GM12864 (cell line): ENCODE measurements around the gene EYA2.

ENCODE experiments used
- DNase-seq: peaks from one replicate; pipeline ENCODE4 v3.0.0-alpha.2; 2011; ENCODE audit warnings: low read depth
- H3K4me3 ChIP-seq: 2 replicates; pipeline ENCODE4 v1.5.1; 2011; ENCODE audit warnings: mild to moderate bottlenecking, low read depth, low read length, control low read depth
- CTCF ChIP-seq: IDR thresholded peaks from 2 replicates; pipeline ENCODE4 v1.5.1; 2011; ENCODE audit warnings: low read depth, mild to moderate bottlenecking, moderate library complexity, low read length, control low read depth, inconsistent platforms; ENCODE audit errors: missing control alignments

The EYA2 gene

DNA sequence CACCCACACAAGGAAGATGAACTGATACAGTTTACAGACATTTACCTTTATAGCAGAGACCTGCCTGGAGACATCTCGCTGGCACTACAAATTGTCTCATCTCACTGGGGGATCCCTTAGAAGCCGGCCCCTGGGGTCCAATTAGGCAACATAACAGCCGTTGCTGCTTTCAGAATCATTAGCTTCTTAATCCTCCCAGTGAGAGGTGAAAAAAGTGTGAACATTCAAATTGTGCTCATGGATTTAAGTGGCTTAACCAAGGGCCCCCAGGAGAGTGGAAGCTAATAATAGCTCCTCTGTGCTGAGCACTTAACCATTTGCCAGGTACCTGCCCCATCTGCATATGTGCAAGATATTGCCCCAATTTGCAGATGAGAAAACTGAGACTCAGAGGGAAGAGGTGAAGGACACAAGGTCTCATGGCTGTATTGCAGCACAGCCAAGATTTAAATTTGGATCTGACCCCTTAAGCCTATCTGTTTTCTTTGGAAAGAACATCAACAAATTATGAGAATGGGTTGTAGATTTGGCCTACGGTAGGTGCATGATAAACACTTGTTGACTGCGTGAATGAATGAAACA, 101.0 kb downstream of the EYA2 start:
- no peak for DNase-seq
- no peak for TF ChIP-seq CTCF

GRCh38 chr20:46997187-46997586, 102.5 kb downstream of the EYA2 start:
- TF ChIP-seq CTCF, result no peak
- no peak overlapping the region for H3K4me3 ChIP-seq
- no peak for DNase-seq

More for the DNA sequence above, 101.0 kb downstream of the EYA2 start:
- no peak overlapping the region for H3K4me3 ChIP-seq

GRCh38 chr20:46998477-46999240, 104.0 kb downstream of the EYA2 start:
- DNase-seq, result no peak
- H3K4me3 ChIP-seq, result no peak overlapping the region
- TF ChIP-seq CTCF, result no peak

DNA sequence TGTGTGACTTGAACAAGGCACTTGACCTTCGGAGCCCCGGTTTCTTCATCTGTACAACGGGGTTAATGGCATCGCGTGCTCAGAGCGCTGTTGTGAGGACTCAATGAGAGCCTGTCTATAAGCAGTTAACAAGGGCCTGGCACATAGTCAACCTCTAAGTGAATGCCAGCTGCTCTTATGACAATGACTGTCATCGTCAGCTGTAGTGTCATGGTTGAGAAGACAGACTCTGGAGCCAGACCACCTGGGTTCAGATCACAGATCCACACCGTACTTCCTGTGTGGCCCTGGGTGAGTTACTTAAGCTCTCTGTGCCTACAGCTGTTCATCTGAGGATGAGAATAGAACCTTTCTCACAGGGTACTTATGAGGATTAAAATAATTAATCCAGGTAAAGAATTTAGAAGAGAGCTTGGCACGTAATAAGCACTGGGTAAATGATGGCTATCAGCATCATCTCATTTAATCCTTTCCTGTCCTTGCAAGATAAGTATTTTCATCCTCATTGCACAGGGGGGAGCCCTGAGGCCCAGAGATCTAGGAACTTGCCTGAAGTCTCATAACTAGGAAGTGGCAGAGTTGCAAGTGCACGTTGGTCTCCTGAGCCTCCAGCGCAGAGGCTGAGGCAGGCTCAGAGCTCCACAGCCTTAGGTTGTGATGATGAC, 105.3 kb downstream of the EYA2 start:
- H3K4me3 ChIP-seq, result no peak overlapping the region
- no peak for TF ChIP-seq CTCF
- DNase-seq, result no peak

DNA sequence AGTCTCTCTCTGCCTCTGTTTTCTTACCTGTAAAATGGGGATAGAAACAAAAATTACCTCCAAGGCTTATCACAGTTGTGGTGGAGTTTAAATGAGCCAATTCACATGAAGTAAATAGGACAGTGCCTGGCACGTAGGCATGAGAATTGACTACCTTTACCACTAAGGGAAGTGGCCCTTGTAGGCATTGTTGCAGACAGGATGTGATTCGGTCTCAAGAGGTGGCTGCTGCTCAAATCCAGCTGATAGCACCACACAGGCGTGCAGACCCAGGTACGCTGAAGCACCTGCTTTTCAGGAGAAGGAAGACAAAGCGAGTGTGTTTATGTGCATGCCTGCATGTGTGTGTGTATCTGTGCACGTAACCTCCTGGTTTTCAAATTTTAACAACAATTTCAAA, 108.6 kb downstream of the EYA2 start:
- H3K4me3 ChIP-seq, result no peak overlapping the region
- DNase-seq, result no peak
- no peak for TF ChIP-seq CTCF

DNA sequence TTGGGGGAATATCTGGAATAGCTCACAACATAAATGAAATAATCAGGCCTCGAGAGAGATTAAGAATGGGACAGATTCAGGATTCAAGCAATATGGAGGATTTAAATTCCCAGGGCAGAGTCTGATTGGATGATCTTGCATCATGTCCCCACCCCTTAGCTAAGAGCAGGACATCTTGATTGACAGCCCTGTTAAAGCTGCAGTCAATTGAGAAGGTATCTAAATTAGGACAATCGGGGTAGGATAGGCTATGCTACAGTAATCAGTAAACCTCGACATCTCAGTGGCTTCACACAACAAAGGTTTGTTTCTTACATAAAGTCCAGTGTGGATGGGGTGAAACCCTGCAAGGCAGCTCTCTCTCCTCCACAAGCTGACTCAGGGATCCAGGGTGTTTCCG, 109.5 kb downstream of the EYA2 start:
- H3K4me3 ChIP-seq, result no peak overlapping the region
- no peak for TF ChIP-seq CTCF
- no peak for DNase-seq
